ENCODE results near the gene MAN2A2. TPM values are rescaled to one million over a fixed set of nuclear protein-coding genes. Genes with fewer than 3 reads are reported as not detected.

Gene MAN2A2
- total RNA-seq, 1 experiment from 2014 or later: 27.4 TPM

- no peak overlapping the region for H4K91ac ChIP-seq (ENCODE audit: insufficient read length, low read depth, low read length)
- no peak overlapping the region for H4K8ac ChIP-seq (replicated peaks; ENCODE audit: insufficient read length, low read depth, low read length)
- H3K23me2 ChIP-seq (ENCODE audit: insufficient read length, low read depth, low read length, poor library complexity, severe bottlenecking): no peaks in the 10 kb centered on the region
- no peak for DNase-seq
- H4K20me1 ChIP-seq (ENCODE audit: control insufficient read depth, insufficient read depth, insufficient read length): no peaks in the 10 kb centered on the region
- H2BK15ac ChIP-seq (ENCODE audit: low read depth, low read length): no peak overlapping the region
- H3K9me3 Mint-ChIP-seq: no peaks in the 10 kb centered on the region; a peak in 1 of 5 replicates
- no peak overlapping the region for H3K27ac Mint-ChIP-seq
- no peaks in the 10 kb centered on the region for H3K27me3 ChIP-seq (ENCODE audit: insufficient read depth, low read length)
- H3K27me3 Mint-ChIP-seq (ENCODE audit: low read depth): no peaks in the 10 kb centered on the region
- no peak overlapping the region for H3K4me3 Mint-ChIP-seq
- H3K36me3 Mint-ChIP-seq (ENCODE audit: insufficient read depth in 1 of 3, low read depth in 3 of 3): no peaks in the 10 kb centered on the region
- peaks cover 2% of the 10 kb centered on the region; the same call in 1 of the 2 replicates for H3K4me1 ChIP-seq (ENCODE audit: insufficient read depth, low read length)
- no peak overlapping the region for H2BK120ac ChIP-seq (ENCODE audit: low read depth, low read length, poor library complexity, severe bottlenecking)
- H2AFZ ChIP-seq (ENCODE audit: low read length): no peak overlapping the region
- H2BK20ac ChIP-seq (ENCODE audit: low read depth, low read length, poor library complexity, severe bottlenecking): no peak overlapping the region
- no peak overlapping the region for H2AK5ac ChIP-seq (ENCODE audit: insufficient read length, low read length)
- no peak for TF ChIP-seq CTCF (conservative IDR thresholded peaks at IDR 0.05)
- no peaks in the 10 kb centered on the region for H3K9me3 ChIP-seq (ENCODE audit: control insufficient read depth, low read depth, low read length)
- no CpG with 5 or more reads among the region's 9 CpGs for WGBS (ENCODE audit: extremely low coverage, insufficient read length, low lambda C conversion rate)
- H3K18ac ChIP-seq (ENCODE audit: insufficient read length, low read depth, low read length): no peak overlapping the region
- H3K27ac ChIP-seq (ENCODE audit: insufficient read length, low read depth, low read length): no peak overlapping the region
- no peaks in the 10 kb centered on the region for H3K79me1 ChIP-seq (ENCODE audit: insufficient read depth, low read depth, low read length, poor library complexity, severe bottlenecking)
- H4K5ac ChIP-seq (ENCODE audit: insufficient read length, low read depth, low read length): no peak overlapping the region
- H3K14ac ChIP-seq (ENCODE audit: insufficient read depth, low read length): no peak overlapping the region
- H3K9ac ChIP-seq (ENCODE audit: extremely low read depth, insufficient read length, low read length): no peak overlapping the region
- H3K23ac ChIP-seq (ENCODE audit: insufficient read length, low read depth, low read length): no peak overlapping the region
- no peak overlapping the region for H3K4ac ChIP-seq (ENCODE audit: low read depth, low read length)
- H3K56ac ChIP-seq (ENCODE audit: insufficient read length, low read depth, low read length): no peak overlapping the region
- H2BK5ac ChIP-seq (ENCODE audit: insufficient read length, low read length): no peak overlapping the region
- H3K4me2 ChIP-seq (ENCODE audit: insufficient read depth, insufficient read length, low read length): no peak overlapping the region
- no peak overlapping the region for H2BK12ac ChIP-seq (ENCODE audit: insufficient read length, low read depth, low read length)
- no peaks in the 10 kb centered on the region for H3K79me2 ChIP-seq (ENCODE audit: insufficient read depth, low read length)
- no peak overlapping the region for H3T11ph ChIP-seq (ENCODE audit: low read length)
- peaks cover 8 to 9% of the 10 kb centered on the region in 2 experiments for H3K4me1 Mint-ChIP-seq
Observed at GRCh38 chr15:90855139-90855538, 48.0 kb upstream of the MAN2A2 start.

All from H9 (cell line).